ENCODE data around the gene UBA5.

UBA5 gene

GRCh38 chr3:132654721-132655120 lies 5.4 kb upstream of the UBA5 start:
- DNase-seq = no peak

GRCh38 chr3:132655471-132655870 lies 4.7 kb upstream of the UBA5 start:
- no peak for DNase-seq

- no peak for DNase-seq
These were observed 2.0 kb upstream of the UBA5 start for GRCh38 chr3:132657869-132658747.

GRCh38 chr3:132659000-132659364 lies 1.1 kb upstream of the UBA5 start:
- no peak for DNase-seq

- DNase-seq = peak; percentile 67 to 75
These were observed 621 bp upstream of the UBA5 start, which contains the start of gene ACAD11 for GRCh38 chr3:132659365-132660051. TSS of gene ACAD11 (minus strand) at chr3:132659809. CDS start at chr3:132659751, 58 bp downstream.

- DNase-seq = no peak
These were observed 612 bp downstream of the UBA5 start for GRCh38 chr3:132660811-132661070.

- no peak for DNase-seq
These were observed 972 bp downstream of the UBA5 start for GRCh38 chr3:132661101-132661500.

- DNase-seq = no peak
These were observed 2.1 kb downstream of the UBA5 start for GRCh38 chr3:132662212-132662611.

- DNase-seq = no peak
These were observed 5.2 kb downstream of the UBA5 start for GRCh38 chr3:132665230-132665745.

- no peak for DNase-seq
These were observed 9.2 kb downstream of the UBA5 start for GRCh38 chr3:132669256-132669777.

- DNase-seq = no peak
These were observed 15.3 kb downstream of the UBA5 start for GRCh38 chr3:132675408-132675807.

- no peak for DNase-seq
These were observed 19.8 kb downstream of the UBA5 start for GRCh38 chr3:132679911-132680310.

- no peak for DNase-seq
These were observed 21.3 kb downstream of the UBA5 start for GRCh38 chr3:132681421-132681820.

GRCh38 chr3:132682201-132682600 lies 22.1 kb downstream of the UBA5 start:
- no peak for DNase-seq

GRCh38 chr3:132690040-132690439 lies 29.9 kb downstream of the UBA5 start:
- no peak for DNase-seq

GRCh38 chr3:132694991-132695390 lies 34.9 kb downstream of the UBA5 start:
- DNase-seq = no peak

- no peak for DNase-seq
These were observed 35.3 kb downstream of the UBA5 start for GRCh38 chr3:132695422-132695821.

GRCh38 chr3:132703733-132704132 lies 43.6 kb downstream of the UBA5 start:
- no peak for DNase-seq

- no peak for DNase-seq
These were observed 49.6 kb downstream of the UBA5 start for GRCh38 chr3:132709761-132710160.

GRCh38 chr3:132710311-132710710 lies 50.2 kb downstream of the UBA5 start:
- no peak for DNase-seq

- no peak for DNase-seq
These were observed 54.0 kb downstream of the UBA5 start for GRCh38 chr3:132713977-132714727.

GRCh38 chr3:132716372-132716771 lies 56.2 kb downstream of the UBA5 start:
- no peak for DNase-seq

GRCh38 chr3:132720228-132720627 lies 60.1 kb downstream of the UBA5 start:
- DNase-seq = no peak

Data from hippocampal formation (tissue), 2 donors.